NCI-H2227 treated with DMSO at 0.1 percent for 48 hours (cell line): ENCODE data around the gene PMP22.
A peak's percentile ranks its signal among the peaks of the same experiment; 100 is the strongest.

Experiments used
- DNase-seq: peaks from one replicate; lab custom pipeline; 2025; lab: John Stamatoyannopoulos, UW

The PMP22 gene

GRCh38 chr17:15274017-15274416 is 8.9 kb upstream of the PMP22 start:
- DNase-seq, result no peak

- no peak for DNase-seq
These were observed 8.1 kb upstream of the PMP22 start for GRCh38 chr17:15273141-15273793.

- no peak for DNase-seq
These were observed 6.6 kb upstream of the PMP22 start for GRCh38 chr17:15271741-15272140.

- DNase-seq, result no peak
These were observed 5.7 kb upstream of the PMP22 start for GRCh38 chr17:15270628-15271381.

GRCh38 chr17:15269780-15270089 is 4.6 kb upstream of the PMP22 start:
- DNase-seq, result no peak

- DNase-seq, result no peak
These were observed 4.1 kb upstream of the PMP22 start for GRCh38 chr17:15269087-15269779.

GRCh38 chr17:15268461-15268860 is 3.3 kb upstream of the PMP22 start:
- DNase-seq, result no peak

GRCh38 chr17:15267996-15268395 is 2.9 kb upstream of the PMP22 start:
- DNase-seq, result no peak

- no peak for DNase-seq
These were observed 1.4 kb upstream of the PMP22 start for GRCh38 chr17:15266325-15267125.

- no peak for DNase-seq
These were observed 584 bp downstream of the PMP22 start for GRCh38 chr17:15264542-15264941.

GRCh38 chr17:15263680-15264079 is 1.4 kb downstream of the PMP22 start:
- no peak for DNase-seq

- no peak for DNase-seq
These were observed 1.9 kb downstream of the PMP22 start for GRCh38 chr17:15263206-15263579.

- DNase-seq, result no peak
These were observed 2.6 kb downstream of the PMP22 start for GRCh38 chr17:15262291-15263205.

- DNase-seq, result no peak
These were observed 3.3 kb downstream of the PMP22 start for GRCh38 chr17:15261802-15262290.

GRCh38 chr17:15261258-15261801 is 3.8 kb downstream of the PMP22 start:
- no peak for DNase-seq

- DNase-seq, result peak; percentile 30
These were observed 4.5 kb downstream of the PMP22 start for GRCh38 chr17:15260376-15261257.

- DNase-seq, result no peak
These were observed 7.2 kb downstream of the PMP22 start for GRCh38 chr17:15257796-15258512.

- DNase-seq, result no peak
These were observed 7.8 kb downstream of the PMP22 start for GRCh38 chr17:15257258-15257788.

GRCh38 chr17:15256689-15257088 is 8.4 kb downstream of the PMP22 start:
- DNase-seq, result no peak
